H1 (cell line): ENCODE data around the gene QPCTL. TPM values are rescaled to one million over a fixed set of nuclear protein-coding genes. Genes with fewer than 3 reads are reported as not detected.
A peak's percentile ranks its signal among the peaks of the same experiment; 100 is the strongest.

ENCODE experiments used
- CREB1 ChIP-seq: IDR thresholded peaks from 2 replicates; pipeline ENCODE4 v1.6.1; 2012; ENCODE audit warnings: inconsistent platforms
- JUND ChIP-seq: IDR thresholded peaks from 2 replicates; pipeline ENCODE4 v1.6.1; 2011; ENCODE audit warnings: mild to moderate bottlenecking, improper control_type of control experiment, low read length
- NANOG ChIP-seq: IDR thresholded peaks from 2 replicates; pipeline ENCODE4 v1.6.1; 2011; ENCODE audit warnings: low read length, low read depth, mild to moderate bottlenecking, inconsistent platforms; ENCODE audit not compliant: insufficient read depth, poor library complexity, severe bottlenecking
- RAD21 ChIP-seq, 2 experiments: IDR thresholded peaks in 1 of 2; conservative IDR thresholded peaks in 1 of 2; 2 replicates each; pipeline ENCODE4 v1.6.1; 2011; ENCODE audit warnings: low read depth in 2 of 2, low read length in 2 of 2, improper control_type of control experiment in 1 of 2, inconsistent platforms in 1 of 2, mild to moderate bottlenecking in 1 of 2, moderate library complexity in 1 of 2
- TBP ChIP-seq: IDR thresholded peaks from 2 replicates; pipeline ENCODE4 v1.6.1; 2011; ENCODE audit warnings: low read depth, low read length, improper control_type of control experiment
- ZNF274 ChIP-seq: IDR thresholded peaks from 2 replicates; pipeline ENCODE4 v1.7.0; 2012; ENCODE audit warnings: low read length, borderline replicate concordance; ENCODE audit errors: extremely low read depth
- polyA plus RNA-seq, 7 experiments: library from polyadenylated mRNA; depleted of rRNA in 3 of 7; stranded (reverse) in 5 of 7; unstranded in 2 of 7; fragments of >200 nt in 5 of 7; fragments of 200-250 nt in 2 of 7; gene quantifications; 1 replicate in 5 of 7; 2 replicates in 1 of 7; 4 replicates in 1 of 7; pipeline versions ENCODE4 v1.2.1 to v1.2.3, GENCODE V29; 2011 to 2013; ENCODE audit warnings: missing spikeins in 2 of 7, mixed read lengths in 2 of 7
- total RNA-seq: library from RNA; stranded (reverse); fragmentation: NEBNext Ultra II Directional; extraction: Animal tissue kit (Norgen Biotek cat#: 25700); gene quantifications from 2 replicates; pipeline ENCODE4 v1.2.1, GENCODE V29; 2021

Gene QPCTL
- total and polyA plus RNA-seq, 2 of the 8 experiments (the other 6 are each of a cell fraction or from before 2014, with no cell fraction given) = 25.2 to 35.3 TPM

DNA sequence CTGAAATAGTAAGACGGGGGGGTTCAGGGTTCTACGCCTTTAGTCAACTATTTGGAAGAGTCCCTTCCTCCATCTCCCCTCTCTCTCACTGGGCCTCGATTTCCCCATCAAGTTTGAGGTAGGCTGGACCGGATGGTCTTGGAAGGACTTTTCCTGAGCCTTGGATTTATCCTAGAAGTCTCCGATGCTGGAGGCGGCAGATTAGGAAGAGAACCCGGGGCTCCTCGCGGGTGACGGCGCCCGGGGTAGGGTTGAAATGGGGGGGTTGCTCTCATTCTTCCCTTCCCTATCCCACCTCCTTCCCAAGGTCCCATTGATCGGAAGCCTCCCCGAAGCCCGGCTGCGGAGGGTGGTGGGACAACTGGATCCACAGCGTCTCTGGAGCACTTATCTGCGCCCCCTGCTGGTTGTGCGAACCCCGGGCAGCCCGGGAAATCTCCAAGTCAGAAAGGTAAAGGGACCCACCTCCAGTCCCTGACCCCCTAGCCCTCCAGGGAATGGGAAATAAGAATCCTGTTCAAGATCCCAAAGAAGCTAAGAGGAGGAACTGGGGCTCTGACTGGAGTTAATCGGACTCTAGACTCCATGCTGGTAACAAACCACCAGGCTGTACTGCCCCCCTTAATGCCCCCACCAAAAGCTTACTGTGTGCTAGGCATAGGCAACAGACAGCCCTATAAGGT lies 781 bp downstream of the QPCTL start (continued):
- TF ChIP-seq NANOG (no peak), ZNF274 (no peak), CREB1 (no peak), JUND (0 out of 2 replicates have a peak, but pooled peaks have one; percentile 34), RAD21 (IDR thresholded peaks at IDR 0.05 in 1 of 2, conservative IDR thresholded peaks at IDR 0.05 in 1 of 2; ENCODE audit: low read depth in 2 of 2, low read length in 2 of 2) (peak; percentile 48 to 60; a peak in 3 of 4 replicates), TBP (peak; percentile 47; the same call in 1 of the 2 replicates)
- TF ChIP-seq, all 59 proteins: peak for 10
